MCF 10A (cell line): ENCODE results near the gene MT1A. TPM values are rescaled to one million over a fixed set of nuclear protein-coding genes. Genes with fewer than 3 reads are reported as not detected.

Experiments
- BruUV-seq: library from RNA; stranded (reverse); fragments of 400-500 nt; replicated peaks from 2 replicates; lab custom pipeline; 2021; lab: Mats Ljungman, UMichigan
- CTCF ChIA-PET: fragments of 300-600 bp; sonication (Branson Sonifier 250); formaldehyde crosslinking; extraction: SDS; loops from one replicate; lab custom pipeline; 2021; ENCODE audit warnings: antibody characterized with exemption, inconsistent platforms; lab: Yijun Ruan, JAX
- POLR2A ChIA-PET: fragments of 300-600, 350-650 bp; sonication (Branson Sonifier 250); formaldehyde crosslinking; extraction: SDS; loops from one replicate; lab custom pipeline; 2020; ENCODE audit warnings: antibody characterized with exemption, inconsistent platforms; lab: Yijun Ruan, JAX
- DNase-seq: peaks from one replicate; pipeline ENCODE4 v3.0.0-alpha.2; 2018; ENCODE audit not compliant: unreplicated experiment
- H3K27ac Mint-ChIP-seq: one replicate; pipeline ENCODE4 v1.8.0; 2022; ENCODE audit warnings: mild to moderate bottlenecking, low read depth, mixed read lengths; ENCODE audit not compliant: unreplicated experiment
- H3K27me3 Mint-ChIP-seq: one replicate; pipeline ENCODE4 v1.8.0; 2022; ENCODE audit warnings: mixed read lengths; ENCODE audit not compliant: insufficient read depth, unreplicated experiment
- H3K36me3 Mint-ChIP-seq: one replicate; pipeline ENCODE4 v1.8.0; 2022; ENCODE audit warnings: mild to moderate bottlenecking, moderate library complexity, mixed read lengths; ENCODE audit not compliant: insufficient read depth, unreplicated experiment
- H3K4me1 Mint-ChIP-seq: one replicate; pipeline ENCODE4 v1.8.0; 2022; ENCODE audit warnings: mixed read lengths; ENCODE audit not compliant: insufficient read depth, unreplicated experiment
- H3K4me3 Mint-ChIP-seq: one replicate; pipeline ENCODE4 v1.8.0; 2022; ENCODE audit warnings: mild to moderate bottlenecking, moderate library complexity, mixed read lengths; ENCODE audit not compliant: unreplicated experiment
- H3K9me3 Mint-ChIP-seq: one replicate; pipeline ENCODE4 v1.8.0; 2022; ENCODE audit warnings: mixed read lengths; ENCODE audit not compliant: unreplicated experiment
- CTCF ChIP-seq: fragments of 200-600 bp; IDR thresholded peaks from one replicate; pipeline ENCODE4 v1.8.0; 2022; ENCODE audit warnings: antibody characterized with exemption, mild to moderate bottlenecking; ENCODE audit not compliant: unreplicated experiment
- intact Hi-C: fragments of 100-400 bp; cut with micrococcal nuclease; formaldehyde crosslinking; loops from 2 replicates; pipeline ENCODE4 v1.14.1; 2022
- total RNA-seq: library from RNA; stranded (reverse); gene quantifications from 2 replicates; pipeline ENCODE4 v1.2.3, GENCODE V29; 2022

MT1A gene
- total RNA-seq, 1 experiment from 2014 or later, result not detected

GRCh38 chr16:56677474-56677873 is 39.0 kb downstream of the MT1A start:
- no TSS peak for BruUV-seq
- ChIA-PET POLR2A (interaction anchor here (1.7 to 14.3 kb wide), 3 partner anchors 46 to 67 kb away, joined by 8 to 793 read pairs (median 444); partner anchors contain the start of genes MT1E and MT2A), CTCF (interaction anchor here (0.6 to 1.9 kb wide), 6 partner anchors 13 to 113 kb away, joined by 3 to 6 read pairs (median 3); no protein-coding TSS in a partner anchor)
- H3K27me3 Mint-ChIP-seq, result no peaks in the 10 kb centered on the region
- no peaks in the 10 kb centered on the region for H3K36me3 Mint-ChIP-seq
- no peaks in the 10 kb centered on the region for H3K9me3 Mint-ChIP-seq
- no peak overlapping the region for H3K4me3 Mint-ChIP-seq
- no peak for DNase-seq
- H3K27ac Mint-ChIP-seq, result no peak overlapping the region
- intact Hi-C loops, result no loop called here
- H3K4me1 Mint-ChIP-seq, result peaks cover 14% of the 10 kb centered on the region
- no peak for TF ChIP-seq CTCF

DNA sequence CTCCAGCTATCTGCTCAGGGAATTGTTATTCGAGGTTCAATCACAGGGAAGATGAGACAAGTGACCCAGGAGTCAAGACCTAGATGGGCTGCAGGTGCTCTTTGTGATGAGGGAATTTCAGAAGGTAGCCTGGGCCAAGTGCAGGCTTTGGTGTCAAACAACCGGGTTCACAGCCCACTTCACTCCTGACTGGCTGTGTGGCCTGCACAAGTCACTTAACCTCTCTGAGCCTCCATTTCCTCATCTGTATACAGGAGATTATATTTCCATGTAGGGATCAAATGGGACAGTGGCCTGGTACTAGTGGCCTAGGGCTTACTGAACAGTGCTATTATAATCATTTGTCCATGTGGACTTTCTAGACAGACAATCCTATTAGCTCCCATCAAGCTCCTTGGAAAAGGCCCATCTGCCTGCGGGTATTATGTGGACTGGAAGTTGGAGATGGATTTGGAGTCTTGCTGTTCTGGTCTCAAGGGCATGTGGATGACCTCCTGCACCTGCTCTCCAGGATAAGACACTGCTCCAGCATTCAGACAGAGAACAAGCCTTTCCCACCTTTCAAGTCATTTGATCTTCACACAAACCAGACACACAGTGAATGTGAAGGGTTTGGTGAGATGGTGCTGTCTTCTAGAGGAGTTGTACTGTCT is 40.7 kb downstream of the MT1A start:
- no peaks in the 10 kb centered on the region for H3K27me3 Mint-ChIP-seq
- no TSS peak for BruUV-seq
- H3K9me3 Mint-ChIP-seq, result no peaks in the 10 kb centered on the region
- intact Hi-C loops, result no loop called here
- peaks cover 14% of the 10 kb centered on the region for H3K36me3 Mint-ChIP-seq
- POLR2A ChIA-PET, result interaction anchor here (0.6 to 14.3 kb wide), 8 partner anchors 21 to 161 kb away, joined by 3 to 793 read pairs (median 6); partner anchors contain the start of genes BBS2, MT1E and MT2A
- H3K4me1 Mint-ChIP-seq, result peaks cover 21% of the 10 kb centered on the region
- no peak for DNase-seq
- CTCF ChIA-PET, result interaction anchor here (0.7 to 1.4 kb wide), 4 partner anchors 14 to 153 kb away, joined by 3 to 4 read pairs (median 3); no protein-coding TSS in a partner anchor
- H3K27ac Mint-ChIP-seq, result no peak overlapping the region
- H3K4me3 Mint-ChIP-seq, result no peak overlapping the region
- TF ChIP-seq CTCF, result no peak

DNA sequence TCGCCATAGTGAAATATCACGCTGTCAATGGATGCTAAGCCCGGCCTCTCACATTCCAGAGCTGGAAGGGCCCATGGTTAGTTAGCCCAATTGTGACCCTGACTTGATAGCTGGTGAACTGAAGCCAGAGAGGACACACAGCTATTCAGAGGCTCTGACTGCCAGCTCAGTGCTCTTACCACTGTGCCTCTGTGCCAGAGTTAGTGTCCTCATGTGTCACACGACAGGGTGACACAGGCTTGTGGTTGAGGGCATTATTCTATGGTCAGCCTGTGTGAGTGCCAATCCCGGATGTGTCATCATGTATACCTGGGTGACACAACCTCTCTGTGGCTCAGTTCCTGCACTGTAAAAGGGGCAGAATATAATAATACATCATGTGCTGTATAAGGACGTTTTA is 41.4 kb downstream of the MT1A start:
- Mint-ChIP-seq H3K27ac (no peak overlapping the region), H3K4me1 (peaks cover 26% of the 10 kb centered on the region), H3K9me3 (no peaks in the 10 kb centered on the region), H3K27me3 (no peaks in the 10 kb centered on the region), H3K4me3 (no peak overlapping the region), H3K36me3 (peaks cover 15% of the 10 kb centered on the region)
- no peak for DNase-seq
- POLR2A ChIA-PET, result interaction anchor here (0.5 to 14.3 kb wide), 8 partner anchors 10 to 161 kb away, joined by 3 to 793 read pairs (median 4); partner anchors contain the start of genes BBS2, MT1E and MT2A
- TF ChIP-seq CTCF, result no peak
- CTCF ChIA-PET, result interaction anchor here (0.6 to 1.4 kb wide), 5 partner anchors 15 to 74 kb away, joined by 3 to 4 read pairs (median 3); no protein-coding TSS in a partner anchor
- no TSS peak for BruUV-seq
- intact Hi-C loops, result no loop called here
